ENCODE data around the gene MAB21L2. TPM values are rescaled to one million over a fixed set of nuclear protein-coding genes. Genes with fewer than 3 reads are reported as not detected.

The MAB21L2 gene
- total and polyA plus RNA-seq, 2 of the 13 experiments (the other 11 are each of a cell fraction or from before 2014, with no cell fraction given) = not detected

DNA sequence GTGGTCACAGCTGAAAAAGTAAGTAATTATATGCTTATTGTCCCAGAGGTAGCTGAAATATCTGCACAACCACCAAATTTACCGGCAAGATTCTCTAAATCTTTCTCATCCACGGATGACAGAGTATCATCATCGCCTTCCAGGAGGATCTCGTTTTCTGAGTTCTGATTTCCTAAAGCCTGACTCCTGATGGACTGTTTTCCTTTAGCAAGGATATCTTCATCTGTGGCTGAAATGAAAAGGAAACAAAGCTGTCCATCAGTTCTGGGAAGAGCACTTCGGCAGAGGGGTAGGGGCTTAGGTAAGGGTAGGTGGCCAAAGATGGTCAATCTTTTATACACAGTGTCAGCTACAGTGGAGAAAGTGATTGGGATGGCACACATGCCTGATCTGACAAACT is 8.7 kb downstream of the MAB21L2 start (continued):
- TF ChIP-seq, protein P1, sequence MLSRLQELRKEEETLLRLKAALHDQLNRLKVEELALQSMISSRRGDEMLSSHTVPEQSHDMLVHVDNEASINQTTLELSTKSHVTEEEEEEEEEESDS (CRISPR knock-in tag; IDR thresholded peaks at IDR 0.05; ENCODE audit: borderline replicate concordance) = no peak
- TF ChIP-seq ZNF256 (CRISPR knock-in tag; conservative IDR thresholded peaks at IDR 0.05) (no peak), MAZ (IDR thresholded peaks at IDR 0.05; ENCODE audit: borderline replicate concordance, low read depth, low read length) (no peak), MAZ (CRISPR knock-in tag; IDR thresholded peaks at IDR 0.05; ENCODE audit: low read depth) (no peak), PHF21A (CRISPR knock-in tag; IDR thresholded peaks at IDR 0.05) (no peak), PCBP2 (optimal IDR thresholded peaks at IDR 0.05; ENCODE audit: low read depth, low read length, poor library complexity, severe bottlenecking) (no peak), ZNF253 (CRISPR knock-in tag; IDR thresholded peaks at IDR 0.05; ENCODE audit: borderline replicate concordance) (no peak), ARHGAP35 (CRISPR knock-in tag; IDR thresholded peaks at IDR 0.05; ENCODE audit: borderline replicate concordance) (no peak)

DNA sequence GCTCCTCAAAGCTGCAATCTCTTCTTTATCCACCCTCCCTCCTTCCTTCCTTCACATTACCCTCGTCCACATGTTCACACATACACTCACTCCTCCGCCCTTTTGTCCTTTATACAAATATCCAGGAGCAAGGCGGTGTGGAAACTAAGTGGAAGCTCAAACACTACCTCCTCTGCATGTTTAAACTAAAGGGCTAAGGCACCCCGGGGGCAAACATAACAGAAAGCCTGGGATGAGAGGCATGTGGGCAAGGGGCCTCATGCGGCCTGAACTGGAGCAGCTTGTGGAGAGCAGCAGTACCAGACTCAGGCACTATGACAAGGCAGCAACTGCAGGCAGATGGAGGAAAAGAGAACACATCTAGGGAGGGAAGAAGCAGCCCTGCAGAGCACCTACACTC is 9.5 kb downstream of the MAB21L2 start:
- Histone ChIP-seq H4K20me1 (ENCODE audit: insufficient read depth, low read length) (no peaks in the 10 kb centered on the region), H2AFZ (ENCODE audit: low read length) (no peak overlapping the region), H3K27me3 (ENCODE audit: control insufficient read depth in 1 of 2, insufficient read depth in 2 of 2, low read length in 2 of 2) (no peaks in the 10 kb centered on the region), H3K4me1 (ENCODE audit: insufficient read depth, low read length) (peaks cover 7% of the 10 kb centered on the region; the same call in 1 of the 2 replicates), H3K9ac (ENCODE audit: insufficient read depth, low read depth, low read length) (no peak overlapping the region), H3K79me2 (ENCODE audit: insufficient read depth, low read length) (no peaks in the 10 kb centered on the region), H3K36me3 (replicated peaks in 1 of 2; ENCODE audit: control insufficient read depth in 1 of 2, insufficient read depth in 2 of 2, low read length in 2 of 2) (peaks cover 0 to 13% of the 10 kb centered on the region in 2 experiments; a peak in 1 of 5 replicates), H3K4me3 (replicated peaks in 1 of 3; ENCODE audit: insufficient read depth in 1 of 3, low read depth in 2 of 3, low read length in 3 of 3) (no peak overlapping the region), H3K27ac (ENCODE audit: extremely low read length, insufficient read depth, low read length) (no peak overlapping the region), H3K4me2 (ENCODE audit: low read depth, low read length) (no peak overlapping the region), H3K9me3 (ENCODE audit: low read length) (no peaks in the 10 kb centered on the region)
- FAIRE-seq (no peak), ATAC-seq (peak; percentile 99), DNase-seq (ENCODE audit: low spot score) (peak; percentile 25)
- 62% methylated on average over 5 of the region's 5 CpGs for WGBS (ENCODE audit: low lambda C conversion rate)
- TF ChIP-seq KDM3A (CRISPR knock-in tag; IDR thresholded peaks at IDR 0.05; ENCODE audit: low read depth) = no peak
- TF ChIP-seq ZNF7 (CRISPR knock-in tag; IDR thresholded peaks at IDR 0.05) = no peak
- no peak for TF ChIP-seq POLR2G (IDR thresholded peaks at IDR 0.05; ENCODE audit: low read depth, low read length)
- 0 out of 2 replicates have a peak, but pooled peaks have one; percentile 17 for TF ChIP-seq ZMYM4 (CRISPR knock-in tag; IDR thresholded peaks at IDR 0.05)
- no peak for TF ChIP-seq U2AF1 (optimal IDR thresholded peaks at IDR 0.05; ENCODE audit: low read depth, low read length)
- TF ChIP-seq SRSF4 (IDR thresholded peaks at IDR 0.05; ENCODE audit: low read depth, low read length, poor library complexity, severe bottlenecking) = no peak
- no peak for TF ChIP-seq YEATS4 (CRISPR knock-in tag; IDR thresholded peaks at IDR 0.05; ENCODE audit: borderline replicate concordance)
- TF ChIP-seq, protein P2, sequence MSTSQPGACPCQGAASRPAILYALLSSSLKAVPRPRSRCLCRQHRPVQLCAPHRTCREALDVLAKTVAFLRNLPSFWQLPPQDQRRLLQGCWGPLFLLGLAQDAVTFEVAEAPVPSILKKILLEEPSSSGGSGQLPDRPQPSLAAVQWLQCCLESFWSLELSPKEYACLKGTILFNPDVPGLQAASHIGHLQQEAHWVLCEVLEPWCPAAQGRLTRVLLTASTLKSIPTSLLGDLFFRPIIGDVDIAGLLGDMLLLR (CRISPR knock-in tag; IDR thresholded peaks at IDR 0.05) = no peak
- no peak for TF ChIP-seq HIVEP1 (CRISPR knock-in tag; IDR thresholded peaks at IDR 0.05)
- no peak for TF ChIP-seq ZNF547 (CRISPR knock-in tag; IDR thresholded peaks at IDR 0.05)
- no peak for TF ChIP-seq POLR2AphosphoS2 (IDR thresholded peaks at IDR 0.05; ENCODE audit: low read depth, low read length)
- TF ChIP-seq FOXJ3 (CRISPR knock-in tag; IDR thresholded peaks at IDR 0.05; ENCODE audit: borderline replicate concordance) = no peak
- TF ChIP-seq DR1 (CRISPR knock-in tag; IDR thresholded peaks at IDR 0.05) = no peak
- peak; percentile 35; the same call in 1 of the 2 replicates for TF ChIP-seq SALL1 (CRISPR knock-in tag; IDR thresholded peaks at IDR 0.05)
- TF ChIP-seq ZSCAN30 (CRISPR knock-in tag; IDR thresholded peaks at IDR 0.05) = no peak
- TF ChIP-seq PTBP1 (IDR thresholded peaks at IDR 0.05; ENCODE audit: low read depth, low read length, poor library complexity, severe bottlenecking) = no peak
- no peak for TF ChIP-seq ZNF569 (CRISPR knock-in tag; IDR thresholded peaks at IDR 0.05; ENCODE audit: borderline replicate concordance)
- no TSS peak for BruUV-seq (replicated peaks)
- ChIA-PET CTCF (ENCODE audit: low intra/inter-chr PET ratio, low total read pairs) (no interaction called here), POLR2A (no interaction called here)
- in situ Hi-C loops (cut with HindIII; ENCODE audit: extremely low pct_ligation_motif_present, low pct_unique_long_range_greater_than_20kb) (no loop called here), intact Hi-C loops (cut with micrococcal nuclease; ENCODE audit: unreplicated experiment) (loop anchor here (5.0 kb wide), 1 partner anchor 294 kb away; no protein-coding TSS in a partner anchor)

All from HepG2 (cell line).